Endothelial cell of umbilical vein (primary cell): ENCODE data around the gene COL13A1.
A peak's percentile ranks its signal among the peaks of the same experiment; 100 is the strongest.

Source experiments
- CTCF ChIP-seq, 2 donors: IDR thresholded peaks; 1 replicate in 1 of 2; 2 replicates in 1 of 2; pipeline ENCODE4 v1.5.1; 2011; ENCODE audit warnings: low read length in 2 of 2, mild to moderate bottlenecking in 2 of 2, moderate library complexity in 2 of 2, control low read depth in 1 of 2, inconsistent platforms in 1 of 2, low read depth in 1 of 2; ENCODE audit not compliant: insufficient read depth in 1 of 2; ENCODE audit errors: extremely low read depth in 1 of 2
- EZH2 ChIP-seq: IDR thresholded peaks from 2 replicates; pipeline ENCODE4 v1.6.1; 2012; ENCODE audit warnings: borderline replicate concordance, low read depth, mild to moderate bottlenecking, moderate library complexity, low read length, inconsistent platforms; ENCODE audit not compliant: severe bottlenecking
- FOS ChIP-seq: IDR thresholded peaks from 2 replicates; pipeline ENCODE4 v1.6.1; 2011; ENCODE audit warnings: mild to moderate bottlenecking, low read length, moderate library complexity, borderline replicate concordance; ENCODE audit not compliant: insufficient read depth
- GATA2 ChIP-seq: IDR thresholded peaks from 2 replicates; pipeline ENCODE4 v1.7.0; 2011; ENCODE audit warnings: low read depth, mild to moderate bottlenecking, moderate library complexity, mixed read lengths, low read length; ENCODE audit not compliant: insufficient read length, insufficient read depth
- JUN ChIP-seq: IDR thresholded peaks from 2 replicates; pipeline ENCODE4 v1.6.1; 2011; ENCODE audit warnings: borderline replicate concordance, low read depth; ENCODE audit not compliant: insufficient read length, insufficient read depth
- MAX ChIP-seq: IDR thresholded peaks from 2 replicates; pipeline ENCODE4 v1.6.1; 2011; ENCODE audit not compliant: insufficient read depth, insufficient read length
- MYC ChIP-seq: IDR thresholded peaks from one replicate; pipeline ENCODE4 v1.6.1; 2011; ENCODE audit warnings: mild to moderate bottlenecking, low read depth, low read length
- POLR2A ChIP-seq: IDR thresholded peaks from 2 replicates; pipeline ENCODE4 v1.6.1; 2012; ENCODE audit warnings: low read depth, mild to moderate bottlenecking, control low read depth, low read length
- POLR2AphosphoS5 ChIP-seq: IDR thresholded peaks from 2 replicates; pipeline ENCODE4 v1.6.1; 2012; ENCODE audit warnings: low read depth, mild to moderate bottlenecking, control low read depth, low read length, moderate library complexity; ENCODE audit not compliant: insufficient read depth

GRCh38 chr10:69866688-69867461 lies 65.2 kb downstream of the COL13A1 start:
- TF ChIP-seq CTCF (IDR thresholded peaks at IDR 0.05; ENCODE audit: extremely low read depth in 1 of 2, insufficient read depth in 1 of 2, low read depth in 1 of 2, low read length in 2 of 2): peak in 1 of 2 donors; percentile 15
- TF ChIP-seq POLR2A: no peak
- TF ChIP-seq GATA2: no peak
- TF ChIP-seq MYC: no peak
- no peak for TF ChIP-seq MAX
- no peak for TF ChIP-seq EZH2
- TF ChIP-seq FOS: no peak
- no peak for TF ChIP-seq JUN
- TF ChIP-seq POLR2AphosphoS5: no peak
